ENCODE results near the gene RAB44.

The RAB44 gene

DNA sequence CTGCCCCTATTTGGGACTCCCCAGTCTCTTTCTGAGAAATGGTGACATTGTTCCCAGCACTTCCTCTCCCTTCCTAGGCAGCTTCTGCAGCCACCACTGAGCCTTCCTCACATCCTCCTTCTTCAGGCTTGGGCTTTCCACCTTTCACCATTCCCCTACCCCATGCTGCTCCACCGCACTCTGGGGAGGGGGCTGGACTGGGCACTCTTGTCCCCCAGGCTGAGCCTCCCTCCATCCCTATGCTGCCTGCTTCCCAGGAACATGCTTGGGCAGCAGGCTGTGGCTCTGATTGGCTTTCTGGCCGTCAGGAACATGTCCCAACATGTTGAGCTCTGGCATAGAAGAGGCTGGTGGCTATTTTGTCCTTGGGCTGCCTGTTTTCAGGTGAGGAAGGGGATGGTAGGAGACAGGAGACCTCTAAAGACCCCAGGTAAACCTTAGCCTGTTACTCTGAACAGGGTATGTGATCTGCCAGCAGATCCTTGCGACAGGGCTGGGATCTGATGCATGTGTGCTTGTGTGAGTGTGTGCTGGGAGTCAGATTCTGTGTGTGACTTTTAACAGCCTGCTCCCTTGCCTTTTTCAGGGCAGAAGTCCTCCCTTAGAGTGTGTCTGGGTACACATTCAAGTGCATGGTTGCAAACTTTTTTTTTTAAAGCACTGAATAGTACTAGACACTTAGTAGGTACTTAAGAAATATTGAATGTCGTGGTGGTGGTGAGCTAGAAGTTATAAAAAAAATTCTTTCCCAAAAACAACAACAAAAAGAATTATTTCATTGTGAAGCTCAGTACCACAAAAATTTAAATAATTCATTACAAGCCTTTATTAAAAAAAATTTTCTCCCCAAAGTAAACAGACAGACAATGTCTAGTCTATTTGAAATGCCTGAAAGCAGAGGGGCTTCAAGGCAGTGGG, 21.2 kb upstream of the RAB44 start:
- peak overlapping the region; percentile 4 for H3K4me3 ChIP-seq (ENCODE audit: control insufficient read depth, low read depth, low read length)
- TF ChIP-seq CTCF (conservative IDR thresholded peaks at IDR 0.05; ENCODE audit: control insufficient read depth, insufficient read depth, low read depth, low read length): no peak
- peak; percentile 65 for DNase-seq (ENCODE audit: low read depth)

- peak overlapping the region; percentile 30 for H3K4me3 ChIP-seq (ENCODE audit: control insufficient read depth, low read depth, low read length)
- DNase-seq (ENCODE audit: low read depth): no peak
- TF ChIP-seq CTCF (conservative IDR thresholded peaks at IDR 0.05; ENCODE audit: control insufficient read depth, insufficient read depth, low read depth, low read length): no peak
Measured at GRCh38 chr6:36677059-36677749, 20.4 kb upstream of the RAB44 start.

GRCh38 chr6:36677753-36678487, 19.7 kb upstream of the RAB44 start:
- DNase-seq (ENCODE audit: low read depth): no peak
- TF ChIP-seq CTCF (conservative IDR thresholded peaks at IDR 0.05; ENCODE audit: control insufficient read depth, insufficient read depth, low read depth, low read length): no peak
- peak overlapping the region; percentile 30 for H3K4me3 ChIP-seq (ENCODE audit: control insufficient read depth, low read depth, low read length)

GRCh38 chr6:36678488-36679042, 19.1 kb upstream of the RAB44 start, which contains the start of gene CDKN1A:
CDKN1A (plus strand) TSS chr6:36678714; CDS start chr6:36684102, 5,388 bp downstream.
- DNase-seq (ENCODE audit: low read depth): peak; percentile 89
- TF ChIP-seq CTCF (conservative IDR thresholded peaks at IDR 0.05; ENCODE audit: control insufficient read depth, insufficient read depth, low read depth, low read length): no peak
- H3K4me3 ChIP-seq (ENCODE audit: control insufficient read depth, low read depth, low read length): peak within 1 kb of the TSS; percentile 97

- DNase-seq (ENCODE audit: low read depth): peak; percentile 73
- TF ChIP-seq CTCF (conservative IDR thresholded peaks at IDR 0.05; ENCODE audit: control insufficient read depth, insufficient read depth, low read depth, low read length): no peak
Measured at GRCh38 chr6:36679043-36679833, 18.4 kb upstream of the RAB44 start.

More at GRCh38 chr6:36679043-36679833, 18.4 kb upstream of the RAB44 start:
- H3K4me3 ChIP-seq (ENCODE audit: control insufficient read depth, low read depth, low read length): peak overlapping the region; percentile 97

Measured in fibroblast of mammary gland (primary cell).